ENCODE data around the gene TTC33. TPM values are rescaled to one million over a fixed set of nuclear protein-coding genes. Genes with fewer than 3 reads are reported as not detected.

TTC33 gene
- total and polyA plus RNA-seq, 2 of the 13 experiments (the other 11 are each of a cell fraction or from before 2014, with no cell fraction given), result 4.5 to 20.0 TPM

- in situ Hi-C loops (cut with HindIII; ENCODE audit: extremely low pct_ligation_motif_present, low pct_unique_long_range_greater_than_20kb), result no loop called here
- Histone ChIP-seq H3K27ac (ENCODE audit: extremely low read length, insufficient read depth, low read length) (no peak overlapping the region), H3K9me3 (ENCODE audit: low read length) (no peaks in the 10 kb centered on the region), H3K4me3 (replicated peaks in 1 of 3; ENCODE audit: insufficient read depth in 1 of 3, low read depth in 2 of 3, low read length in 3 of 3) (no peak overlapping the region), H4K20me1 (ENCODE audit: insufficient read depth, low read length) (no peaks in the 10 kb centered on the region), H3K9ac (ENCODE audit: insufficient read depth, low read depth, low read length) (no peak overlapping the region), H3K36me3 (replicated peaks in 1 of 2; ENCODE audit: control insufficient read depth in 1 of 2, insufficient read depth in 2 of 2, low read length in 2 of 2) (no peaks in the 10 kb centered on the region), H3K27me3 (ENCODE audit: control insufficient read depth in 1 of 2, insufficient read depth in 2 of 2, low read length in 2 of 2) (no peaks in the 10 kb centered on the region), H3K4me2 (ENCODE audit: low read depth, low read length) (no peak overlapping the region), H3K4me1 (ENCODE audit: insufficient read depth, low read length) (no peaks in the 10 kb centered on the region), H2AFZ (ENCODE audit: low read length) (no peak overlapping the region), H3K79me2 (ENCODE audit: insufficient read depth, low read length) (no peaks in the 10 kb centered on the region)
- CTCF ChIA-PET (ENCODE audit: low intra/inter-chr PET ratio, low total read pairs), result no interaction called here
- no TSS peak for BruUV-seq (replicated peaks)
- POLR2A ChIA-PET, result no interaction called here
- no peak for ATAC-seq
- no peak for FAIRE-seq
- 29% methylated on average over 3 of the region's 3 CpGs for WGBS (ENCODE audit: low lambda C conversion rate)
- intact Hi-C loops (cut with micrococcal nuclease; ENCODE audit: unreplicated experiment), result no loop called here
- DNase-seq (ENCODE audit: low spot score), result no peak
- no peak for TF ChIP-seq GATA4 (IDR thresholded peaks at IDR 0.05; ENCODE audit: borderline replicate concordance, low read depth)
- TF ChIP-seq ZNF512B (CRISPR knock-in tag; IDR thresholded peaks at IDR 0.05; ENCODE audit: borderline replicate concordance), result no peak
- no peak for TF ChIP-seq ZNF770 (CRISPR knock-in tag; IDR thresholded peaks at IDR 0.05)
- TF ChIP-seq TMF1 (CRISPR knock-in tag; IDR thresholded peaks at IDR 0.05; ENCODE audit: low read depth), result no peak
- TF ChIP-seq ZNF672 (CRISPR knock-in tag; IDR thresholded peaks at IDR 0.05), result no peak
- TF ChIP-seq ZNF335 (CRISPR knock-in tag; IDR thresholded peaks at IDR 0.05), result no peak
- TF ChIP-seq ZNF790 (CRISPR knock-in tag; IDR thresholded peaks at IDR 0.05; ENCODE audit: borderline replicate concordance), result no peak
- TF ChIP-seq AKNA (CRISPR knock-in tag; IDR thresholded peaks at IDR 0.05; ENCODE audit: borderline replicate concordance), result no peak
- TF ChIP-seq IKZF1 (IDR thresholded peaks at IDR 0.05), result no peak
- no peak for TF ChIP-seq ZSCAN5A (CRISPR knock-in tag; IDR thresholded peaks at IDR 0.05; ENCODE audit: borderline replicate concordance)
- no peak for TF ChIP-seq MNT (IDR thresholded peaks at IDR 0.05)
- no peak for TF ChIP-seq RORA (CRISPR knock-in tag; IDR thresholded peaks at IDR 0.05)
Measured at GRCh38 chr5:40577718-40578117, 178.0 kb downstream of the TTC33 start.
